ENCODE data around the gene TANGO2. TPM values are rescaled to one million over a fixed set of nuclear protein-coding genes. Genes with fewer than 3 reads are reported as not detected.
A peak's percentile ranks its signal among the peaks of the same experiment; 100 is the strongest.

Gene TANGO2
- polyA plus RNA-seq, 4 donors, result 9.4 to 14.4 (median 10.8) TPM

- DNase-seq (ENCODE audit: low read depth in 4 of 4, low spot score in 3 of 4), result no peak
Measured at GRCh38 chr22:20011123-20011992, 9.6 kb upstream of the TANGO2 start.

GRCh38 chr22:20011993-20012740 is 8.7 kb upstream of the TANGO2 start:
- DNase-seq (ENCODE audit: low read depth in 4 of 4, low spot score in 3 of 4), result no peak

GRCh38 chr22:20012741-20013331 is 8.1 kb upstream of the TANGO2 start:
- no peak for DNase-seq (ENCODE audit: low read depth in 4 of 4, low spot score in 3 of 4)

- DNase-seq (ENCODE audit: low read depth in 4 of 4, low spot score in 3 of 4), result peak in 3 of 4 donors; percentile 33 to 58 (median 47)
Measured at GRCh38 chr22:20013382-20013871, 7.5 kb upstream of the TANGO2 start.

- DNase-seq (ENCODE audit: low read depth in 4 of 4, low spot score in 3 of 4), result no peak
Measured at GRCh38 chr22:20014526-20015186, 6.3 kb upstream of the TANGO2 start.

GRCh38 chr22:20015187-20015625 is 5.7 kb upstream of the TANGO2 start:
- no peak for DNase-seq (ENCODE audit: low read depth in 4 of 4, low spot score in 3 of 4)

- no peak for DNase-seq (ENCODE audit: low read depth in 4 of 4, low spot score in 3 of 4)
Measured at GRCh38 chr22:20015971-20016733, 4.8 kb upstream of the TANGO2 start.

- peak; percentile 67 to 85 (median 74) for DNase-seq (ENCODE audit: low read depth in 4 of 4, low spot score in 3 of 4)
Measured at GRCh38 chr22:20016734-20017621, 3.9 kb upstream of the TANGO2 start, which contains the start of gene ARVCF. TSS of gene ARVCF (minus strand) at chr22:20016823. CDS start at chr22:19990794, 26,029 bp downstream.

- no peak for DNase-seq (ENCODE audit: low read depth in 4 of 4, low spot score in 3 of 4)
Measured at GRCh38 chr22:20017622-20017958, 3.3 kb upstream of the TANGO2 start.

GRCh38 chr22:20018001-20018400 is 2.9 kb upstream of the TANGO2 start:
- no peak for DNase-seq (ENCODE audit: low read depth in 4 of 4, low spot score in 3 of 4)

GRCh38 chr22:20019661-20020532 is 1.0 kb upstream of the TANGO2 start:
- no peak for DNase-seq (ENCODE audit: low read depth in 4 of 4, low spot score in 3 of 4)

GRCh38 chr22:20021196-20022181 is 579 bp downstream of the TANGO2 start:
- DNase-seq (ENCODE audit: low read depth in 4 of 4, low spot score in 3 of 4), result no peak

GRCh38 chr22:20022231-20022977 is 1.5 kb downstream of the TANGO2 start:
- no peak for DNase-seq (ENCODE audit: low read depth in 4 of 4, low spot score in 3 of 4)

- no peak for DNase-seq (ENCODE audit: low read depth in 4 of 4, low spot score in 3 of 4)
Measured at GRCh38 chr22:20022978-20023613, 2.2 kb downstream of the TANGO2 start.

GRCh38 chr22:20024225-20024624 is 3.3 kb downstream of the TANGO2 start:
- DNase-seq (ENCODE audit: low read depth in 4 of 4, low spot score in 3 of 4), result no peak

Data from right renal pelvis (tissue), 4 donors.